GM19328 (cell line): ENCODE measurements around the gene GSN.
A peak's percentile ranks its signal among the peaks of the same experiment; 100 is the strongest.

Experiments
- ATAC-seq: cut with Tn5 transposase; IDR thresholded peaks from one replicate; pipeline ENCODE4 v1.9.1; 2021; ENCODE audit warnings: mild to moderate bottlenecking, moderate library complexity; ENCODE audit not compliant: unreplicated experiment

The GSN gene

GRCh38 chr9:121368745-121369144, 100.8 kb downstream of the GSN start:
- ATAC-seq = no peak

- peak; percentile 43 for ATAC-seq
These were observed 101.8 kb downstream of the GSN start, which contains the start of gene STOM for GRCh38 chr9:121369595-121370265. TSS of gene STOM (minus strand) at chr9:121370250. CDS start at chr9:121370187, 63 bp downstream.

- no peak for ATAC-seq
These were observed 103.6 kb downstream of the GSN start for GRCh38 chr9:121371495-121372061.

GRCh38 chr9:121372239-121373010, 104.5 kb downstream of the GSN start:
- ATAC-seq = no peak

- no peak for ATAC-seq
These were observed 105.2 kb downstream of the GSN start for GRCh38 chr9:121373011-121373729.

GRCh38 chr9:121376214-121376830, 108.4 kb downstream of the GSN start:
- no peak for ATAC-seq

GRCh38 chr9:121380846-121381245, 112.9 kb downstream of the GSN start:
- ATAC-seq = no peak
